OCI-LY7 (cell line): Measurements from ENCODE around the gene FBXO45.

ENCODE experiments used
- EZH2phosphoT487 ChIP-seq: fragments of 200-600 bp; sonication (generic); IDR thresholded peaks from 2 replicates; pipeline ENCODE4 v1.6.1; 2018; ENCODE audit warnings: low read depth, borderline replicate concordance, mild to moderate bottlenecking, mixed run types, antibody characterized with exemption, low read length, moderate library complexity, mixed read lengths
- TF ChIP-seq, protein P1 (sequence below): fragments of 200-600 bp; sonication (generic); conservative IDR thresholded peaks from 2 replicates; pipeline ENCODE4 v1.5.1; 2014; ENCODE audit warnings: mild to moderate bottlenecking, antibody characterized with exemption, low read length, moderate library complexity, mixed read lengths

DNA sequence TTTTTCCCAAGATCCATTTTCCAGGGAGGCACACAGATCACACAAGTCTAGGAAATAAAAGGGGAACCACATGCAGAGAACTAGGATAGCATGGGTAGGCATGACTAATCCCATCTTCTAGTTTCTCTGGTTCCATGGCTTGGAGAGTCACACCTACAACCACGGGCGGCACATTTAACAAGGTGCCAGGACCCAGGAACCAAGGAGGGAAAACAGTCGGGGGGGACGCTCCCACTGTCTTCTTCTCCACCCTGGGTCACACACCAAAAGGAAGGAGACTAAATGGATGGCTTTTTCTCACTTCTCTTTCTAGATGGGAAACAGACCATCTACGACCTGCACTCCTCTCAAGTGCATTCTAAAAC is 48.8 kb upstream of the FBXO45 start:
- TF ChIP-seq, protein P1, sequence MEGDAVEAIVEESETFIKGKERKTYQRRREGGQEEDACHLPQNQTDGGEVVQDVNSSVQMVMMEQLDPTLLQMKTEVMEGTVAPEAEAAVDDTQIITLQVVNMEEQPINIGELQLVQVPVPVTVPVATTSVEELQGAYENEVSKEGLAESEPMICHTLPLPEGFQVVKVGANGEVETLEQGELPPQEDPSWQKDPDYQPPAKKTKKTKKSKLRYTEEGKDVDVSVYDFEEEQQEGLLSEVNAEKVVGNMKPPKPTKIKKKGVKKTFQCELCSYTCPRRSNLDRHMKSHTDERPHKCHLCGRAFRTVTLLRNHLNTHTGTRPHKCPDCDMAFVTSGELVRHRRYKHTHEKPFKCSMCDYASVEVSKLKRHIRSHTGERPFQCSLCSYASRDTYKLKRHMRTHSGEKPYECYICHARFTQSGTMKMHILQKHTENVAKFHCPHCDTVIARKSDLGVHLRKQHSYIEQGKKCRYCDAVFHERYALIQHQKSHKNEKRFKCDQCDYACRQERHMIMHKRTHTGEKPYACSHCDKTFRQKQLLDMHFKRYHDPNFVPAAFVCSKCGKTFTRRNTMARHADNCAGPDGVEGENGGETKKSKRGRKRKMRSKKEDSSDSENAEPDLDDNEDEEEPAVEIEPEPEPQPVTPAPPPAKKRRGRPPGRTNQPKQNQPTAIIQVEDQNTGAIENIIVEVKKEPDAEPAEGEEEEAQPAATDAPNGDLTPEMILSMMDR, result no peak
- no peak for TF ChIP-seq EZH2phosphoT487
